H1 (cell line): Measurements from ENCODE around the gene ADGRB3. TPM values are rescaled to one million over a fixed set of nuclear protein-coding genes. Genes with fewer than 3 reads are reported as not detected.

Source experiments
- GABPA ChIP-seq: IDR thresholded peaks from 2 replicates; pipeline ENCODE4 v1.6.1; 2011; ENCODE audit warnings: mild to moderate bottlenecking, low read length, moderate library complexity, borderline replicate concordance; ENCODE audit not compliant: insufficient read depth
- MAFK ChIP-seq: IDR thresholded peaks from 2 replicates; pipeline ENCODE4 v1.6.1; 2012; ENCODE audit warnings: low read depth, mild to moderate bottlenecking, improper control_type of control experiment, low read length
- RNF2 ChIP-seq: fragments of 200-900, 300-1000 bp; sonication (generic); IDR thresholded peaks from 2 replicates; pipeline ENCODE4 v1.7.1; 2016; ENCODE audit warnings: borderline replicate concordance, low read depth, mild to moderate bottlenecking, antibody characterized with exemption, low read length; ENCODE audit not compliant: poor library complexity, severe bottlenecking; ENCODE audit errors: missing control alignments
- TAF1 ChIP-seq: IDR thresholded peaks from 2 replicates; pipeline ENCODE4 v1.6.1; 2011; ENCODE audit warnings: mild to moderate bottlenecking, low read depth, low read length
- polyA plus RNA-seq, 7 experiments: library from polyadenylated mRNA; depleted of rRNA in 3 of 7; stranded (reverse) in 5 of 7; unstranded in 2 of 7; fragments of >200 nt in 5 of 7; fragments of 200-250 nt in 2 of 7; gene quantifications; 1 replicate in 5 of 7; 2 replicates in 1 of 7; 4 replicates in 1 of 7; pipeline versions ENCODE4 v1.2.1 to v1.2.3, GENCODE V29; 2011 to 2013; ENCODE audit warnings: missing spikeins in 2 of 7, mixed read lengths in 2 of 7
- total RNA-seq: library from RNA; stranded (reverse); fragmentation: NEBNext Ultra II Directional; extraction: Animal tissue kit (Norgen Biotek cat#: 25700); gene quantifications from 2 replicates; pipeline ENCODE4 v1.2.1, GENCODE V29; 2021
- TF ChIP-seq, protein P1 (sequence below): IDR thresholded peaks from 2 replicates; pipeline ENCODE4 v1.6.1; 2012; ENCODE audit warnings: inconsistent platforms

Gene ADGRB3
- total and polyA plus RNA-seq, 2 of the 8 experiments (the other 6 are each of a cell fraction or from before 2014, with no cell fraction given), result 0.35 to 1.2 TPM

DNA sequence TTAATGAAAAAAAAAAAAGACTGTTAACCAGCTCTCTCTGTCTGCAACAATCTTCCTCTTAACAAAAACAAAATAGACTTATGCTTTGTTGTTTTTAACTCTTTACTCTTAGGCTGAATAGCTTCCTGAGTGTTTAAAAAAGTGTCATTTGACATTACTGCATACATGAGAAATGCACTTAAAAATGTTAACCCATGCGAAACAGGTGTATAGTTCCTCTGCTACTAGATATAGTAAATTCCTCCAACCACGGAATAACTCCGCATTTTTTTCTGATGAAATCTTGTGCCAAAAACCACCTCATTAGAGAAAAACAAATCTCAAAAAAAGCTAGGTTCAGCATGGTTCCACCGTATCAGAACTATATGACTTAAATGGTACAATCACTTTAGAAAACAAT lies 426.0 kb downstream of the ADGRB3 start (continued):
- TF ChIP-seq GABPA (no peak), TAF1 (no peak), MAFK (no peak), RNF2 (no peak)
- TF ChIP-seq, protein P1, sequence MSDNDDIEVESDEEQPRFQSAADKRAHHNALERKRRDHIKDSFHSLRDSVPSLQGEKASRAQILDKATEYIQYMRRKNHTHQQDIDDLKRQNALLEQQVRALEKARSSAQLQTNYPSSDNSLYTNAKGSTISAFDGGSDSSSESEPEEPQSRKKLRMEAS, result no peak
